Measurements from ENCODE around the gene ADAMTS15.

The ADAMTS15 gene

DNA sequence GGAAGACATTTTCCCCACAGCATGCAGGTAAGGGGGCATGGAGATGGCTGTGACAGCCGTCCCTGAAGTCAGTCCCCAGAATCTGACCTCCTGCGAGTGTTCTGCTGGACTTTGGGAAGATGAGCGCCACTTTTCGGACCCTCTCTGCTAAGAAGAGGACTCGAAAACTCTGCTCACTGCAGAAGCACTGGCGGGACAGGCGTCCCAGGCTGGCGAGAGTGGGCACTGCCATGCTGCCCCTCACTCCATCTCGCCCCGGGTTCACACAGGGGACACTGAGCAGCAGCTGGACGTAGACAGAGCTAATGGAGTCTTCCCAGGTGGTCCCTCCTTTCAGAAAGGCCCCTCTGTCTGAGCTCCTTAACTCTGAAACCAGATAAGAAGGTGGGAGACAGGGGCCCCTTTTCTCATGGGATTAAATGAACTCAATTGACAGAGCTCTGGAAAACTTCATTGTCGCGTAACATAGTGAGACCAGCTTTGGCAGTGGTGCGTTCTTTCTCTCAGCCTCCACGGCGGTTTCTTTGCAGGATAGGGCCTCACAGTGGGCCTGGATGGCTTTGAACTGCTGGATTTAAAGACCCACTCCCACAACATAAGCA lies 24.8 kb upstream of the ADAMTS15 start:
- TF ChIP-seq, protein P1, sequence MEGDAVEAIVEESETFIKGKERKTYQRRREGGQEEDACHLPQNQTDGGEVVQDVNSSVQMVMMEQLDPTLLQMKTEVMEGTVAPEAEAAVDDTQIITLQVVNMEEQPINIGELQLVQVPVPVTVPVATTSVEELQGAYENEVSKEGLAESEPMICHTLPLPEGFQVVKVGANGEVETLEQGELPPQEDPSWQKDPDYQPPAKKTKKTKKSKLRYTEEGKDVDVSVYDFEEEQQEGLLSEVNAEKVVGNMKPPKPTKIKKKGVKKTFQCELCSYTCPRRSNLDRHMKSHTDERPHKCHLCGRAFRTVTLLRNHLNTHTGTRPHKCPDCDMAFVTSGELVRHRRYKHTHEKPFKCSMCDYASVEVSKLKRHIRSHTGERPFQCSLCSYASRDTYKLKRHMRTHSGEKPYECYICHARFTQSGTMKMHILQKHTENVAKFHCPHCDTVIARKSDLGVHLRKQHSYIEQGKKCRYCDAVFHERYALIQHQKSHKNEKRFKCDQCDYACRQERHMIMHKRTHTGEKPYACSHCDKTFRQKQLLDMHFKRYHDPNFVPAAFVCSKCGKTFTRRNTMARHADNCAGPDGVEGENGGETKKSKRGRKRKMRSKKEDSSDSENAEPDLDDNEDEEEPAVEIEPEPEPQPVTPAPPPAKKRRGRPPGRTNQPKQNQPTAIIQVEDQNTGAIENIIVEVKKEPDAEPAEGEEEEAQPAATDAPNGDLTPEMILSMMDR (IDR thresholded peaks at IDR 0.05; ENCODE audit: borderline replicate concordance, control extremely low read depth, extremely low read depth, insufficient read depth, missing control alignments), result no peak
- no peak for DNase-seq (ENCODE audit: low spot score)
- in situ Hi-C loops (cut with MboI; ENCODE audit: low sequenced_read_pairs, unreplicated experiment), result loop anchor here (10.0 to 25.0 kb wide), 2 partner anchors 209 to 486 kb away; no protein-coding TSS in a partner anchor

DNA sequence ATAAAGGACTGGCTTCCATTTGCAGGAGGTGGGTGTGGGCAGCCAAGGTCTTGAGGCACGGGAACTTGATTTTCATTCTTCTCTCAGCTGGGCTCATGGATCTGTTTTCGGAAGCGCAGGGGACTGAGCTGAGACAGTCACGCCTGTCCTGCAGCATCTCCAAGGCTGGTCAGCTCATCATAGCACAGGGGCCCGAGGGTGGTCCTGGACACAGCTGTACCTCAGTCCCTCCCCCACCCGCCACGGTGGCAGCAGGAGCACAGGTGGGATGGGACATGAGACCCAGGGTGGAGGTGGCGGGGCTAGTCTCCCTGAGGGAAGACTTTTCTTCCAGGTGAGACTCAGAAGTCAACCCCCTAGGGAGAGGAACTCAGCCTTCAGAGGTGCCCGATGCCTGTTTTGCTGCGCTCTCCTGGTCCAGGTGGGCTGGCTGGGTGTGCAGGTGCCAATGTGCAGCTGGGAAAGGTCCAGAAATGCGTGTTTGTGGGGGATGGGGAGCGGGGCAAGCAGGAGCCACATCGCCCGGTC lies 23.8 kb upstream of the ADAMTS15 start:
- TF ChIP-seq, protein P1 (IDR thresholded peaks at IDR 0.05; ENCODE audit: borderline replicate concordance, control extremely low read depth, extremely low read depth, insufficient read depth, missing control alignments), result no peak
- in situ Hi-C loops (cut with MboI; ENCODE audit: low sequenced_read_pairs, unreplicated experiment), result loop anchor here (10.0 to 25.0 kb wide), 2 partner anchors 210 to 487 kb away; no protein-coding TSS in a partner anchor
- DNase-seq (ENCODE audit: low spot score), result no peak

- in situ Hi-C loops (cut with MboI; ENCODE audit: low sequenced_read_pairs, unreplicated experiment), result loop anchor here (10.0 kb wide), 1 partner anchor 210 kb away; no protein-coding TSS in a partner anchor
These were observed 23.3 kb upstream of the ADAMTS15 start for GRCh38 chr11:130425156-130425555.

DNA sequence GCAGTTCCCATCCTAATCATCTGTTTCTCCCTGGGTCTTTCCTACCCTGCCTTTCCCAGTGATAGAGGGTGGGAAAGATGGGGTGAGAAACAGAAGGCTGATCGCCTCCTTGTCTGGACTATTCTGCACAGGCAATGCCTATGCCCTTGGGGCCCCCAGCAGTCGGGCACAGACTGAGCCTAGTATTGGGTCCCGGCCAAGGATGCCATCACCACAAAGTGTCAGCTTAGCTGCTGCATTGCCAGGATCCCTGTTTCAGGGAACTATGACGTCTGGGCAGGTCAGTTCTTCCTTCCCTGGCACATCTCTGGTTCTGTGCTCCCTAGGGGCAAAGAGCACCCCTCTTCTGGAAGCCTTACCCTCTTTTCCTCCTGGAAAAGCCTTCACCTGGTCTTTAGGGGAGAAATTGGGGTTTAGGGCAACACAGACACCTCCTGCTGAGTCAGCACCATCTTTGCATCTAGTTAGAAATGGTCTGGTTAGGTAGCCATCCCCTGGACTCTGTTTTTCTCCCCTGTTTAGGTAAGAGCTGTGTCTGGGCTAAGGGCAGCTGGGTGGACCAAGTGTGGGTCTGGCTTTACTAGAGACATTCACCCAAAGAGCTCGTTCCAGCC lies 22.1 kb upstream of the ADAMTS15 start:
- in situ Hi-C loops (cut with MboI; ENCODE audit: low sequenced_read_pairs, unreplicated experiment), result loop anchor here (10.0 kb wide), 1 partner anchor 212 kb away; no protein-coding TSS in a partner anchor
- TF ChIP-seq, protein P1 (IDR thresholded peaks at IDR 0.05; ENCODE audit: borderline replicate concordance, control extremely low read depth, extremely low read depth, insufficient read depth, missing control alignments), result no peak
- DNase-seq (ENCODE audit: low spot score), result no peak

More at GRCh38 chr11:130425156-130425555, 23.3 kb upstream of the ADAMTS15 start:
- no peak for DNase-seq (ENCODE audit: low spot score)
- TF ChIP-seq, protein P1 (IDR thresholded peaks at IDR 0.05; ENCODE audit: borderline replicate concordance, control extremely low read depth, extremely low read depth, insufficient read depth, missing control alignments), result no peak

- TF ChIP-seq, protein P1 (IDR thresholded peaks at IDR 0.05; ENCODE audit: borderline replicate concordance, control extremely low read depth, extremely low read depth, insufficient read depth, missing control alignments), result no peak
- no peak for DNase-seq (ENCODE audit: low spot score)
- in situ Hi-C loops (cut with MboI; ENCODE audit: low sequenced_read_pairs, unreplicated experiment), result loop anchor here (10.0 kb wide), 1 partner anchor 212 kb away; no protein-coding TSS in a partner anchor
These were observed 21.6 kb upstream of the ADAMTS15 start for GRCh38 chr11:130426837-130427341.

- TF ChIP-seq, protein P1 (IDR thresholded peaks at IDR 0.05; ENCODE audit: borderline replicate concordance, control extremely low read depth, extremely low read depth, insufficient read depth, missing control alignments), result no peak
- in situ Hi-C loops (cut with MboI; ENCODE audit: low sequenced_read_pairs, unreplicated experiment), result loop anchor here (10.0 kb wide), 1 partner anchor 213 kb away; no protein-coding TSS in a partner anchor
- DNase-seq (ENCODE audit: low spot score), result no peak
These were observed 20.7 kb upstream of the ADAMTS15 start for GRCh38 chr11:130427581-130428315.

Measured in GM13976 (cell line).